SKM-1 treated with dmso at 0.1 percent for 144 hours (cell line): ENCODE data around the gene RNF213.
"Not testable (repeated sequence)": the region's sequence is repeated elsewhere in the genome, so short reads cannot be mapped to it uniquely, and the experiment has no call there.

ENCODE experiments used
- DNase-seq: peaks from one replicate; lab custom pipeline; 2025; ENCODE audit not compliant: unreplicated experiment; lab: John Stamatoyannopoulos, UW

The RNF213 gene

DNA sequence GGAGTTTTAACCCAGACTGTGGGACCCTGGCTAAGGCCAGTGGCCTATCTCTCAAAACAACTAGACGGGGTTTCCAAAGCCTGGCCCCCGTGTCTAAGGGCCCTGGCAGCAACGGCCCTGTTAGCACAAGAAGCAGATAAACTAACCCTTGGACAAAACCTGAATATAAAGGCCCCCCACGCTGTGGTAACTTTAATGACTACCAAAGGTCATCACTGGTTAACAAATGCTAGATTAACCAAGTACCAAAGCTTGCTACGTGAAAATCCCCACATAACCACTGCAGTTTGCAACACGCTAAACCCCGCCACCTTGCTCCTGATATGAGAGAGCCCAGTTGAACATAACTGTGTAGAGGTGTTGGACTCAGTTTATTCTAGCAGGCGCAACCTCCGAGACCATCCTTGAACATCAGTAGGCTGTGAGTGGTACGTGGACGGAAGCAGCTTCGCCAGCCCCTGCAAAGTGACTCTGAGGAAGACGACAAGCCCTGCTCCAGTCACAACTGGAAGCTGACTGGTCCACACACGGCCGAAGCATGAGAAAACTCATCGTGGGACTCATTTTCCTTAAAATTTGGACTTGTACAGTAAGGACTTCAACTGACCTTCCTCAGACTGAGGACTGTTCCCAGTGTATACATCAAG lies 149.9 kb downstream of the RNF213 start:
- DNase-seq: not testable (repeated sequence)

DNA sequence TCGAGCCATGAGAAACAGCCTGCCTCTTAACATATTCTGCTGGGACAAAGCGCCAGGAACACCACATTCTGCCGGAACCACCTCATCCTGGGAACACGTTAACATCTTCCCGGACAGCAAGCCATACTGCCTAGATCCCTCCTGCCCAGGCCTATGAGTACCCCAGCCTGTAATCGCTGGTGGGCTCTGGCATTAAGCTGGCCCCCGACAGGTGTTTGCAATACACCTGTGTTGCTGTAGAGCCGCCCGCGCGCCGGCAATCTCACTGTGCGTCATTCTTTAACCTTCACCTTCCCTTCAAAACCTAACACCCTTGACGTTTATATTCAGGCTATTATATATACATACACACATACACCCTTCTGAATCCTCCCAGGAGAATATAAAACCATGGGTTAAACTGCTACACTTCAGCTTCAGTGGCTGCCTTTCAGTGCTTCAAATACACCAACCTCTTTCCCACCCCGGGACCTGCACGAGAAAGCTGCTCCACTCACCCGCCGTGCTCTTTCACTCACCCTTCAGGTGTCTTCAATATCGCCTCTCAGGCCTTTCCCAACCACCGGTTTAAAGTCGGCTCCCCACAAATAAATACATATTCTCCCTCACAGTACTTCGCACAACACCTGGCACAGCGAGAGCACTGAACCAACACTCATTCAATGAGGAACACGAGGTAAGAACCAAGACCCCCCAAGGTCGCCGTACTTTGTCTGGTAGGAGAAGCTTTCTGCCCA lies 153.3 kb downstream of the RNF213 start:
- no peak for DNase-seq

DNA sequence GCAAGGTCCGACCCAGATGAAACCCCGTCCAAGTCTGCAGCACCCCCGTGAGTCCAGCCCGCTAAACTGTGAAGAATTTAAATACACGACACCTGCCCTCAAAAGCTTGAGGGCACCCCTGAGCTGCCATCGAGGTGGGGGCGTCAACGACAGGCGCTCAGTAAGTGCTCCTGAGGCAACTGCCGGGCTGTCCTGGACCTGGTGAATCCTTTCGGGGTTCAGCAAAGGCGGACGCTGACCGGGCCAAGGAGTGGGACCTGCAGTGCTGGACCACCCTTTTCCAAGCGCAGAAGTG lies 153.8 kb downstream of the RNF213 start:
- no peak for DNase-seq

DNA sequence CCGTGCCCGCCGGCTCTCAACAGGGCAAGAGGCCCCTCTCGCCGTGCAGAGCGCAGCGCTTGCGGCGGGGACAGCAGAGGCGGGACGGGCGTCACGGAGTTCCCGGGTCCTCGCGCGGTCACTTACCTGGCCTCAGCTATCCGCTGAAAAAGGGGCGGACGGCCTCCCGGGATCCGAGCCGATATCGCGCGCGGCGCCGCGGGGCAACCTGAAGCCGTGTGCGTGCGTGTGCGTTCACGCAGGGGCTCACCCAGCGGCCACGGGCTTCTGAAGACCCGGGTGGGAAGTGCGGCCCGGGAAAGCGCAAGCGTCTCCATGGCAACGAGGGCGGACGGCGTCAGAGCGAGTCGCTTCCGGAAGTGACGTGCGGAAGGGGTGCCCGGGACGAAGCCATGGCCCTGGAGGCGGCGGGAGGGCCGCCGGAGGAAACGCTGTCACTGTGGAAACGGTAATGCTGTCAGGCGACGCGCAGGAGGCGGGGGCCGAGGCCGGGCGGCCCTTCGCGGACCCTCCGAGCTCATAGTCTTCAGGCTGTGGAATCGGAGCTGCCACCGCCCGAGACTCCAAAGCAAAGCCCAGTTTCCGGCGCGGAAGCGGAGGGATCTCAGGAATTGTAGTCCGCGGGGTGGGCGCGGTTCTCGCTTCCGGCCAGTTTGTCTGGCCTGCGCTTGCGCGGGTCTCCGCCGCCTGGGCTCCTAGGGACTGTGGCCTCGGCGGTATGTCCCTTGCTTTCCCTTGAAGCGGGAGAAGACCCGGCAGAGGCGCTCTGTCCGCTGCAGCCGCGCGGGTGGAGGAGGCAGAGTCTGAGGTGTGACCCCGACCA lies 154.4 kb downstream of the RNF213 start, which contains the start of gene ENDOV:
ENDOV (plus strand) TSS at position 365 of the 823 bp plus-strand sequence; CDS start at position 393, 28 bp downstream.
- DNase-seq: peak; percentile 79

DNA sequence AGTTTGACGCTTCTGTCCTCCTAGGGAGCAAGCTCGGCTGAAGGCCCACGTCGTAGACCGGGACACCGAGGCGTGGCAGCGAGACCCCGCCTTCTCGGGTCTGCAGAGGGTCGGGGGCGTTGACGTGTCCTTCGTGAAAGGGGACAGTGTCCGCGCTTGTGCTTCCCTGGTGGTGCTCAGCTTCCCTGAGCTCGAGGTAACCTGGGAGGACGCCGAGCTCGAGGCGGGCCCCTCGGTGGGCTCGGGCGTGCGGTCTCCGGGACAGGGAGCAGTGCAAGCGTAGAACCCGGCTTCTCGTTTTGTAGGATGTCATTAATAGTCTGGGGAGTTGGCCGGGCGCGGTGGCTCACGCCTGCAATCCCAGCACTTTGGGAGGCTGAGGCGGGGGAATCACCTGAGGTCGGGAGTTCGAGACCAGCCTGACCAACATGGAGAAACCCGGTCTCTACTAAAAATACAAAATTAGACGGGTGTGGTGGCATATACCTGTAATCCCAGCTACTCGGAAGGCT lies 155.0 kb downstream of the RNF213 start:
- DNase-seq: no peak

DNA sequence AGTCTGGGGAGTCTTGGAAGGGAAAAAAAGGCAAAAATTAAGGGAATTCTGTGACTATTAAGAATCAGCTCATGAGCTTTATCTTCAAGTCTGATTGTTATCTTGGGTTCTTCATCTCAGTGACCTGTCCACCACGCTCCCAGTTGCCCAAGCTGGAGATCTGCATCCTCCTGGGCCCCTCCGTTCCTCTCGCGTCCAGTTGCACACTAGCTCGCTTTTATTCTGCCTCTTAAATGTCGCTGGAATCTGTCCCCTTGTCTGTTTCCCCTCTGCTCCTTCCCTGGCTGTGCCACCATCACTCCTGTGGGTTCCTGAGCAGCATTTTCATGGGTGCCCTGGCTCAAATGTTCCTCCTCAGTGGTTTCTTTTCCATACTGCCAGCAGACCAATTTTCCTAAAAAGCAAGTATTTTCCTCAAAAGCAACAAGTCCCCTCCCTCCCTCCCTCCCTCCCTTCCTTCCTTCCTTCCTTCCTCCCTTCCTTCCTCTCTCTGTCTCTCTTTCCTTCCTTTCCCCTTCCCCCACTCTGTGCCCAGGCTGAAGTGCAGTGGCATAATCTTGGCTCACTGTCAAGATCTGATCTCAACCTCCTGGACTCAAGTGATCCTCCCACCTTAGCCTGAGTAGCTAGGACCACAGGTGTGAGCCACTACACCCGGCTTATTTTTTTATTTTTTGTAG lies 155.7 kb downstream of the RNF213 start:
- DNase-seq: no peak

DNA sequence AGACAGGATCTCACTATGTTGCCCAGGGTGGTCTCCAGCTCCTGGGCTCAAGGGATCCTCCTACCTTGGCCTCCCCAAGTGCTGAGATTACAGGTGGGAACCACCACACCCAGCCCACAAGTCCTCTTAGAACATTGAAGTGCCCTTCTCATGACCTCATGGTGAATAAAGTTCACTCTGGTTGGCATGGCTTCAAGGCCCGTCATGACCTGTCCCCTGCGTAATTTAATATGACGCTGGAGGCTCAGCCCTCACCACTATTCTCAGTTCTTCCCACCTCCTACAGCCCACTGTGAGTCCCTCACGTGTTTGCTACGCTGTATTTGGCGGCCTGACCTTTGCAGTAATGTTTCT lies 156.3 kb downstream of the RNF213 start:
- no peak for DNase-seq

DNA sequence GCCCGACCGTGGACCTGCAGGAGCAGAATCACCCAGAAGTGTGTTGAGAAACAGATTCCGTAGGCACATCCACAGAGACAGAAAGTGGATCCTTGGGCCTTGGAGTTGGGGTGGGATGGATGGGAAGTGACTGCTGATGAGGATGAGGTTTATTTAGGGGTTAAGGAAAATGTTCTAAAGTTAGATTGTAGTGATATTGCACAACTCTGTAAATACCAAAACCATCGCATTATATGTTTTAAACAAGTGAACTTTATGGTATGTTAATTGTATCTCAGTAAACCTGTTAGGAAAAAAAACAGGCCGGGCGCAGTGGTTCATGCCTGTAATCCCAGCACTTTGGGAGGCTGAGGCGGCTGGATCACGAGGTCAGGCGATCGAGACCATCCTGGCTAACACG lies 157.9 kb downstream of the RNF213 start:
- DNase-seq: no peak

DNA sequence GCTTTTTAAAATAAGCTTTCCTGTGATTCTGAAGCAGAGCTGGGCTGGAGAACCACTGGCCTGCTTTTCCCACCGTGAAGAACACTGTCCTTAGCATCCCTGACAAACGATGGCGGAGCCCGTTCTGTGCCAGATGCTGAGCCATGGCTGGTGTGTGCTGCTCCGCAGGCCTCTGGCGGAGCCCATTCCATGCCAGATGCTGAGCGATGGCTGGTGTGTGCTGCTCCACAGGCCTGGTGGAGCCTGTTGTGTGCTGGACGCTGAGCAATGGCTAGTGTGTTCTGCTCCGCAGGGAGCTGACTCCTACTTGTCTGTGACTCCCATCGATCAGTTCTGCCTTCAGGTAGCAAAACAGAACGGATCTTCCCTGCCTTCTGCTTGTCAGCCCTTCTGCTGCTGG lies 158.6 kb downstream of the RNF213 start:
- DNase-seq: no peak

DNA sequence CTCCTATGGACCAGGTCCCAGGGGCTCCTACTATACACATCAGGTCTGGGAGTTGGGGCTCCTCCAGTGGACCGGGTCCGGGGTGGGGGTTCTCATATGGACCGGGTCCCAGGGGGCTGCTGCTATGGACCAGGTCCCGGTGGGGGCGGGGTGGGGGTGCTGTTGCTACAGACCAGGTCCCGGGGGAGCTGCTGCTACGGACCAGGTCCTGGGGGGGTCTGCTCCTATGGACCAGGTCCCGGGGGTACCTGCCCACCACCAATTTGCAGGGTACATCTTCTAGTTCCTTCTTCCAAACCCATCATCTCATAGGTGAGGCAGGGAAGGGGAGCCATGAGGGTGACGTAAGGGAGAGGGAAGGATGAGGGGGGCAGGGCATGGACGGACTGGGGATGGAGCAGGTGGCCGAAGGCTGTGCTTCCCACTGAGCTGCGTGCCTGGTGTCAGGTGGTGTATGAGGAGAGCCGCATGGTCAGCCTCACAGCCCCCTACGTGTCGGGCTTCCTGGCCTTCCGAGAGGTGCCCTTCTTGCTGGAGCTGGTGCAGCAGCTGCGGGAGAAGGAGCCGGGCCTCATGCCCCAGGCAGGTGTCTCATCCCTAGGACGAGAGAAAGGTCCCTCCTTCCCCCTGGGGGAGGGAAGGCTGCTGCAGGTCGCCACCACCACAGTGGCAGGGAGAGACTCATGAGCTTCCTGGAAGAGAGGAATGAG lies 160.9 kb downstream of the RNF213 start:
- DNase-seq: no peak

DNA sequence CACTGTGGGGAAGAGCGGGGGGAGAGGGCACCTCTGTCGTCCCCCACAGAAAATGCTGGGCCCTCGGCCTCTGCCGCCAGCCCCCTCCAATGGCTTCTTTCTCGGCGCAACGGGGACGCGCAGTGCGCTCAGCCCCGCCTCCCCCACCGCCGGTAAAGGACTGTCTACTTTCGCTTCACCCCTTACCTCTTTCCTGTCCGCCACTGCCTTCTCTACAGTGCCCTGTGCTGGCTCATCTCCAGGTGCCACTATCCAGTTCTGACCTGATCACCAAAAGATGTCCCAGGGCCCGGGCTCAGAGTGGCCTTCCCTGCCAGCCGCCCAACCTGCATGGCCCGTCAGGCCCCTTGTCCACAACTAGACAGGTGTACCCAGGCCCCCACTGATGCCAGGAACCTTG lies 161.6 kb downstream of the RNF213 start:
- DNase-seq: no peak

DNA sequence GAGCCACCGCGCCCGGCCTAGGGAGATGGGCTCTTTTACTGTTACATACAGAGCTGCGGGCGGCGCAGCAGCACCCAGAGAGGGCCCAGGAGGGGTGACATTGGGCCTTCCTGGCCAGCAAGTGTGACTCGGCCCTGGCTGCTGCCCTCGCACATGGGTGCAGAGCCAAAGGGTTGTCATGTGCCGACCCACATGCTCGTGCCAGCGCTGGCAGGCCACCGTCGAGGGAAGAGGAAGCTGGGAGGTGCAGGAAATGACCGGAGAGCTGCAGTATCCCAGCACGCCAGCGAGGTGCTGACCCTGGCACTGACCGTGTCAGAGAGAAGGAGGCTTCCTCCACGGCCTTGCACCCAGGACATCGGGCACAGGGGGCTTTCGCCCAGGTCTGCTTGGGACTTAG lies 162.3 kb downstream of the RNF213 start:
- no peak for DNase-seq

DNA sequence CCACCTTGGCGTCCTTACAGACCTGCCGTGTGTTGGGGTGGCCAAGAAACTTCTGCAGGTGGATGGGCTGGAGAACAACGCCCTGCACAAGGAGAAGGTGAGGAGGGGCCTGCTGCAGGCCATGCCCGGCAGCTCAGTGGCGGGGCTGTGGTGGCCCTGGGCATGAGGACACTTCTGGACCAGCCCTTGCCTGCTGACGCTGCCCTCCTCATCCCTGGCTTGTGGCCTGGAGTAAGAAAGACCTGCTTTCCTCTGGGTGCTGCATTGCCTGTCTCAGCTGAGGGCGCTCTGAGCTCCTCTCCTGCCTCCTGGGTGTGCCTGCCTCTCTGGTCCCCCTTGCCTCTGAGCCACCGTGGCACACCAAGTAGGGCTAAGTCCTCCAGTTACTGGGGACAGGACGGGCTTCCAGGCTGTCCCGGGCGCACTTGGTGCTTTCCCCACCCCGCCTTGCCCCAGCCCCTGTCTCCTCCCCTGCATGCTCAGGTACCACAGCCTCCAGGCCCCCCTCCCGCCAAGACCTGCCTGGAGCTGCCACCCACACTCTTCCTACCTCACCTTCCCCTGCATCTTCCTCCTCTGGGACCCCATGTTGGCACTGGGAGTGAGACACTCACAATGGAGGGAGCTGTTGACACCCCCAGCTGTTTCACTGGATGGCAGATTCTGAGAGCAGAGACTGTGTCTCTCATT lies 163.0 kb downstream of the RNF213 start:
- no peak for DNase-seq

DNA sequence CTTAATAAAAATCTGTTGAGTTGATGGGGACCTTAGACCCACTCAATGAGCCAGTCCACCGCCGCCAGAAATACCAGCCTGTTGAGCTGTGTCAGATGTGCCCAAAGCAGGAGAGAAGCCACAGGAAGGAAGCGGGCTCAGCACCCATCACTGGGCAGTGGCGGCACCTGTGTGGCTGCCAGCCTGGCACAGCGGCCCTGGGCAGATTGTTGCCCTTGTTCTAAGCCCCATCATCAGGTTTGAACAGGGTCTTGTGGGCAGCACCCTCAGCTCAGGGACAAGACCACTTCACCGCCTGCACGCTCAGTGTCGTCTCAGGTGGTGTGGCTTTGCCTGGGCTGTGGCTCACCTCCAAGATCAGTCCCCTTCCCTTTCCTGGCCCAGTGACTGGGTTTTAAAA lies 163.6 kb downstream of the RNF213 start:
- no peak for DNase-seq

DNA sequence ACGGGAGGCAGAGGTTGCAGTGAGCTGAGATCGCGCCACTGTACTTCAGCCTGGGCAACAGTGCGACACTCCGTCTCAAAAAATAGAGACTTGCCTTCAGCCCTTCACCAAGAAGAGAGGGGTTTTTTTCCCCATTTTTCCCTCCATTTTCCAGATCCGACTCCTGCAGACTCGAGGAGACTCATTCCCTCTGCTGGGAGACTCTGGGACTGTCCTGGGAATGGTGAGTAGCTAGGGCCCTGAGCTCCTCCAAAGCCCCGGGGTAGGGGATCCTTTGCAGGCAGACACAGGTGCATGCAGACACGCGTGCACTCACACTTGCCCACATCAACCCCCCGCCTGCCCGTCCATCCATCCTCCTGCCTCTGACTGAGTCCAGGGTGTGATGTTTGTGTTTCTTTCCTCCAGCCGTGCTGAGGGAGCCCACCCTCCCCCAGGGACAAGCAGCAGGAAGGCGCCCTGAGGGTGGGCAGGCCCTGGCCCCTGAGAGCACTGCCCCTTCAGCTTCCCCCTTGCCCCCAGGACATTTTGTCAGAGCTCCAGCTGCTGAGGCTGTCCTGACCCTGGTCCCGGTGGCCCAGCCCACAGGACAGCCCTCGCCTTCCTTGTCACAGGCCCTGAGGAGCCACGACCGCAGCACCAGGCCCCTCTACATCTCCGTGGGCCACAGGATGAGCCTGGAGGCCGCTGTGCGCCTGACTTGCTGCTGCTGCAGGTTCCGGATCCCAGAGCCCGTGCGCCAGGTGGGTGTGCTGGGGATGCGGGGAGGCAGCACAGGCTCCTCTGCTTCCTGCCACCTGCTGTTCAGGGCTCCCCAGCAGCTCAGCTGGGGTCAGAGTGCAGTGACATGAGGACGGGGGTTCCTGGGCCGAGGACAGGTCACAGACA lies 164.5 kb downstream of the RNF213 start:
- DNase-seq: no peak

DNA sequence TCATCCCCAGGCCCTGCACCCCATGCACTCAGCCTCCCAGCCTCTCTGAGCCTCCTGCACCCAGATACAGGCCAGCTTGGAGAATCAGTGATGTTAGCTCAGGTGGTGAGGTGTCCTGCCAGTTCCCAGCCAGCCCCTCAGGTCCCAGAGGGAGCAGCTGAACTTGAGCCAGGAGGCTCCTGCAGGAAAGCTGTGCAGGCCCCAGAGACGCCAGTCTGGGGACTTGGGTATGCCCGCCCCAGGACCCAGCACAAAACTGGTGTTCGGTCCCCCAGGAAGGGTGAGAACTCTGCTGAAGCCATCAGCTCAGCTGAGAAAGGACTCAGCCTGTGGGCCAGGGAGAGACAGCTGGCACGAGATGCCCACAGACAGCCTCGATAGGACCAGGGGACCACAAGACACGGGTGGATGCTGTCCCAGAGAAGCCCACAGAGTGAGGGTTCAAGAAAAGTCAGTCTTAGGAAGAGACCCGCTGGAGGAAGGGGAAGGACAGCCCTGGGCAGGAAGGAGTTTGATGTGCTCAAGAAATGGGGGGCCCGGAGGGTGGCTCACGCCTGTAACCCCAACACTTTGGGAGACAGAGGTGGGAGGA lies 165.3 kb downstream of the RNF213 start:
- DNase-seq: no peak

DNA sequence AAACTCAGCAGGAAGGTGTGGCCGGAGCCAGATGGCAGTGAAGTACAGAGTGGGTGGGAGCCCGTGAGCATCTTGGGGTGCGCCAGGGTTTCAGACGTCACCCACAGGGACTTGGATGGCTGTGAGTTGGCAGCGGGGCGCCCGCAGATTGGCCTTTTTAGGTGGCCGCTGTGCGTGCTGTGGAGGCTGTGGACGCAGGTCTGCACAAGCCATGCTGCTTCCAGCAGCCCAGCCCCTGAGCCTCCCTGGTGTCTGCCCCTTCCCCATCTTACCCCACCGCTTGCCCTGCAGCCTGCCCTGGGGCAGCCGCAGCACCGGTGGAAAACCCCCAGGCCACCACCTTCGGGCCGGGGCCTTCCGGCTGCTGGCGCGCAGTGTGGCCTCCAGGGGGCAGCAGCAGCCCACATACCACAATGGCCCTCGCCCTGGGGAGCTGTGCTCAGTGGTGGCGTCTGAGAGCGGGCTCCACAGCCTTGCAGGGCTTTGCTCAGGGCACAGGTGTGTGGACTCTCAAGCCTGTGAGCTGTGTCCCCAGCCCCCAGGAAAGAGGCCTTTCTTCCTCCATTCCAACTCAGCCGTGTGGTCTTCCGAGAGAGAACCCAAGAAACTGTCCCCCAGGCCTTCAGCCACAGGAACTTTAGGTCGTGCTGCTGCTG lies 166.1 kb downstream of the RNF213 start:
- peak; percentile 17 for DNase-seq
